ENCODE measurements around the gene PHYHIPL.
"Not testable (repeated sequence)": the region's sequence is repeated elsewhere in the genome, so short reads cannot be mapped to it uniquely, and the experiment has no call there.

The PHYHIPL gene

DNA sequence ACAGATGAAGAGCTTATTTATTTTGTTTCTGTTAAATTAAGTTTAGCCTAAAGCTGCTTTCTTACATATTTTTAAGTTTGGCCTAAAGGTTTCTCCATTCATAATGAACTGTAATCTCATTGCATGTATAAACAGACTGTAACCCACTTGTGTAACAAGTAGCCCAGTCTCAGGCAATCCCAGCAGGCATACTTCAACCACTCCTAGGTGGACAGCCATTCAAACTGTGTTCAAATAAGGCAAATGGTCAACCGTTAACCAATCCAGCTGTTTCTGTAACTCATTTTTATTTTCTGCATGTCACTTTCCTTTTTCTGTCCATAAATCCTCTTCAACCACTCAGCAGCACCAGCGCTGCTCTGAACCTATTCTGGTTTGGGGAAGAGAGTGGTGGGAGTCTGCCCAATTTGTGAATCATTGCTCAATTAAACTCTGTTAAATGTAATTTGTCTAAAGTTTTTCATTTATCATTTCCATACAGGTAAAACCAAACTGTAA is 35.9 kb downstream of the PHYHIPL start:
- no peak for DNase-seq

DNA sequence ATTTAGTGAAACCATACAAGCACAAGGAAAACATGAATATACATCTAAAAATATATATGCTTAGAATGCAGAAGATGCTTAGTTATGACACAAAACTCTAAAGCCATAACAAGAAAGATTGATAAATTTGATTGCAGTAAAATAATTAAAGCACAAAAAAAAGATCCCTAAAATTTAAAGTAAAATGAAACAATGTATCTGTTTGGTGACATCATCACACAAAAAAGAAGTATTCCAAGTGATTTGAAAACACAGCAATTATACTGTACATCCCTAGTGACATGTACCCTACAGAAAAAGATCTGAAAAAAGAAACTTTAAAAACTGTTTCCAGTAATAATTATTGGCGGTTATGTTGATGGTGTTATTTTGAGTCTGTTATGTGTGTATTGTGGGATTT is 37.7 kb downstream of the PHYHIPL start:
- DNase-seq, result no peak

DNA sequence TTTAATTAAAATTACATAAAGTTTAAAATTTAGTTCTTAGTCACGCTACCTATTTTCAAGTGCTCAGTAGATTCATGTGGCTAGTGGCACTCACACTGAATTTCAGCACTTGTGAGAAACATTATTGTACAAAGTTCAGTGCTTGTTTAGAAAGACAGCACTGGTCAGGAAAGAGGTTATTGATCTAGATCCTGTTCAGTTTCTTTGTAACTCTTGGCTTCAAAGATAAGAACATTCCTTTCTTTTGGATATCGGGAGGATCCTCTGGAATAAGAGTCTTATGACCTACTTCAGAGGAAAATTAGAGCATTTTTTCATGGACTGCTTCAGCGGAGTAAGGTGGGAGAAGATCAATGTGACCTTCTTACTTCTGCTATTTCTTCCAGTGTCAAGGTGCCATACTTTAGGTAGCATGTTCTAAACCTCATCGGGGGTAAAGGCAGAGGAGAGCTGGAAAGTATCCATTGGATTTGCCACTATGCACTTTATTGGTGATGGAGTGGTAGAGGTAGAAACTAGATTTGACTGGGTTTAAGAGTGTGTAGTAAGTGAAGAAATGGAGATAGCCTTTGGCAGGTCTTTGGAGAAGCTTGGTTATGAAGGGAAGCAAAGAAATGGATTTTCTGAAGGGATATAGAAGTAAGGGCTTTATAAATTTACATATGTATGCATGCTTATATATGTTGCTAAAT is 39.9 kb downstream of the PHYHIPL start:
- DNase-seq, result no peak

DNA sequence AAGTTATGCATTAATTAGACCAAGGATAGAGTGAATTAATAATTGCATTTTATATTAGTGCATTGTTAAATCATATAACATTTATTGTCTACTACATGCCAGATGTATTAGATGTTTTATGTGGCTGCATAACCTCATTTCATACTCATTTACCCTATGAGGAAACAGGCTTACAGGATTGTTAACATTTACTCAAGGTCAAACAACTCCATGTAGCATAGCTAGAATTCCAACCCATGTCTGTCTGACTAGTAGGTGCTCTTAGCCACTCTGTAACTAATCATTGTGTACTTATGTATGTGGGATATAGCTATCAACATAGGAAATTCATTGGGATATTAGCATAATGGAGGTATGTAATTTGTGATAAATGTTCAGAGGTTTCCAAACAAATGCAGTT is 46.3 kb downstream of the PHYHIPL start:
- no peak for DNase-seq

GRCh38 chr10:59223597-59223996 is 47.2 kb downstream of the PHYHIPL start:
- DNase-seq, result not testable (repeated sequence)

GRCh38 chr10:59225211-59225610 is 48.8 kb downstream of the PHYHIPL start:
- no peak for DNase-seq

DNA sequence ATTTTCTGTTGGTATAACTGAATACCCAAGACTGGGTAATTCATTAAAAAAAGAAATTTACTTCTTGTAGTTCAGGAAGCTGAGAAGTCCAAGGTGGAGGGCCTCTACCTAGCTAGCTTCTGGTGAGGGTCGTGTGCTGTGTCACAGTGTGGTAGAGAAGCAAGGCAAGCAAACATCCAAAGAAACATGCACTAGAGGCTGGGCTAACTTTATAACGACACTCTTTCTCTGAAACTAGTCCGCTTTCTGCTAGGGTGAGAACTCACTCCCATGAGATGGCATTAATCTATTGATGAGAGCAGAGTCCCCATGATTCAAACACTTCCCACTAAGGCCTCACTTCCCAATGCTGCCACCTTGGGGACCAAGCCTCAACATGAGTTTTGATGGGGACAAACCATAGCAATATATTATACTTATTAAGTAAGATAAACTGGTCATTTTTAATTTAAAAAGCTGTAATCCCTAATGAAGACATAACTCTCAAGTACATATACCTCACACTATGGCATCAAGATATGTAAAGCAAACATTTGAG is 50.8 kb downstream of the PHYHIPL start:
- no peak for DNase-seq

- DNase-seq, result no peak
Measured at GRCh38 chr10:59229441-59229840, 53.0 kb downstream of the PHYHIPL start.

GRCh38 chr10:59234194-59234593 is 57.8 kb downstream of the PHYHIPL start:
- DNase-seq, result no peak

GRCh38 chr10:59234816-59235429 is 58.5 kb downstream of the PHYHIPL start:
- DNase-seq, result peak; percentile 3

DNA sequence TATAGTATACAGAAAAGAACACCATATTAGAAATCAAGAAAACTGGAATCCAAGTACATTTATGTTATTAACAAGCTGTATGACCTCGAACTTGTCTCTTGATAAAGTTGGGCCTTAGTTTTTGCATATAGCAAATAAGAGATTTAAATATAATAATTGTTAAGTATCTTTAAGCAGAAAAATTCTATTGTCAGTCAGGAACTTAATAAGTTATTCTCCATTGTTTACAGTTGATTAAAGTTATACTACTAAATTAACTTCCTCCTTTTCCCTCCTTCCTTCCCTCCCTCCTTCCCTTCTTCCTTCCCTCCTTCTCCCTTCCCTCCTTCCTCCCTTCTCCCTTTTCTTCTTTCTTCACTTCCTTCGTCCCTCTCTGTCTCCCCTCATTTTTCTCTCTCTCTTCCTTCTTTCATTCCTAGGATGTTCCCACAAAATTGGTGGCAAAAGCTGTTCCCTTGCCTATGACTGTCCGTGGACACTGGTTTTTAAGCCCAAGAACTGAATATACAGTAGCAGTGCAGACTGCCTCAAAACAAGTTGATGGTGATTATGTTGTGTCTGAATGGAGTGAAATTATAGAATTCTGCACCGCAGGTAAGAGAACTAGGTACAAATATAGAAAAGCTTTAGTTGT is 59.7 kb downstream of the PHYHIPL start:
- DNase-seq, result no peak

DNA sequence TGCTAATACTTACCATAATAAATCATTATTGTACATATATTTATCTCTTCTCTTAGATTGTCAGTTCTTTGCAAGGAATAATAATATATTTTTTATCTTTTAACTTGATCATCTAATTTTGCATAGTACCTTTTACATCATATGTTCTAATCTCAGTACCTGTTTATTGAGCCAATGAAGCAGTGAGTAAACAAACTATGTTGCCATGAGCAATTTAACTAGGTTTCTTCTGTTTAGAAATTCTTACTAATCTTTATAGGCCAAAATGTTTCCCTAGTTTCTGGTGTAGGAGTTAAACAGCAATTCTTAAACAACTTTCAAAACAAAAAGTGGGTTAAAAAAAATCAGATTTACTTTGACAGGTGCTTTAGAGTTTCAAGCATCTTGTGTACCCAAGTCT is 61.3 kb downstream of the PHYHIPL start:
- no peak for DNase-seq

GRCh38 chr10:59239108-59239507 is 62.7 kb downstream of the PHYHIPL start:
- DNase-seq, result not testable (repeated sequence)

- DNase-seq, result peak; percentile 23
Measured at GRCh38 chr10:59240582-59241183, 64.2 kb downstream of the PHYHIPL start.

DNA sequence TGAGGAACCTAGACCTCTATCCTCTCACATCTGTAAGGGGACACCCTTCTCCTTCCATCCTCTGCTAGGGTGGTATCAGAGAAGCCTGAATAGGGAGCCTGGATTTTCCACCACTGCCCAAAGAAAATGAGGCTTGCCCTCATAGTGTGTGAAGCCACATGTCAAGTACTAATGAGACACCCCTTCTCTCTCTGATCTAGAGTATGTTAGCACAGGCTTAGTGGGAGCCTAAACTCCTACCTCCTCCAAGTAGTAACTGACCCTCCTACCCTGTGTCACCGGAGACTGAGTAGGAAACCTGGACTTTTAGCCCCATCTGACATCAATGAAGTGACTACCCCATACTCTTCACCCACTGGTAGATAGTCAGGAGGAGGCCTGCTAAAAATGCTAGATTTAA is 65.6 kb downstream of the PHYHIPL start:
- DNase-seq, result no peak

DNA sequence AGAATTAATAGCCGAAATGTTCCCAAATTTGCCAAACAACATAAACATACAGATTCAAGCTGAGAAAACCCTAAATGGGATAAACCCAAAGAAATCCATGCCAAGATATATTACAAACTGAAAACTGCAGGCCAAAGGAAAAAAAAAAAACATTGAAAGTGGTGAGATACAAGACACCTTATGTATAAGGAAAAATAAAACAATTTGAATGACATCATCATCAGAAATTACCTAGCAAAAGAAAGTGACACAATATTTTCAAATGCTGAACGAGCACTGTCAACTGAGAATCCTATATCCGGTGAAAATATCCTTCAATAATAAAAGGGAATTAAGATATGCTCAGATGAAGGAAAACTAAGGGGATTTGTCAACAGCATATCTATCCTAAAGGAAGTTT is 66.5 kb downstream of the PHYHIPL start:
- DNase-seq, result no peak

DNA sequence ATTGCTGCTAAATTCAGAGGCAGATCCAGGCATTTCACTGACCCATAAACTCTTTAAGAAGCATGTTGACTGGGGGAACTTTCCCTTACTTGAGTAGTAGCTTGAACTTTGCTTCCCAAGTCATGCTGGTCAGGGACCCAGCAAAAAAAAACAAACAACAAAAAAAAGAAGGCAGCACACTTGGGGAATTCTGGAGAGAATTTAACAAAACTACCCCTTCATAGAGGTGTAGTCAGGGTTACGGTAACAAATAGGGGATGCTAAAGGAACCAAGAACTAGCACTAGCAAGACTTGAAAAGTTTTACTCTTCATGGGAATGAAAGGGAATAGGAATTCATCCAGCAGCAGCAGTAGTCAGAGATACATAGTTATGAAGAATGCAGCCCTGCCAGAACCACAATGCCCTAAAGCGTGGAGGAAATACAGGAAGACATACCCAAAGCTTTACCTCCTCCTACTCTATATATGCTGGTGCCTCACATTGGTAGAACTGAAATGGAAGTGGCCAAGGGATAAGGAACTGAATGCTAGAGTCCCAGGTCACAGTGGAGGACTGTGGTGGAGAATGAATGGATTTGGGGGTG is 67.3 kb downstream of the PHYHIPL start:
- no peak for DNase-seq

DNA sequence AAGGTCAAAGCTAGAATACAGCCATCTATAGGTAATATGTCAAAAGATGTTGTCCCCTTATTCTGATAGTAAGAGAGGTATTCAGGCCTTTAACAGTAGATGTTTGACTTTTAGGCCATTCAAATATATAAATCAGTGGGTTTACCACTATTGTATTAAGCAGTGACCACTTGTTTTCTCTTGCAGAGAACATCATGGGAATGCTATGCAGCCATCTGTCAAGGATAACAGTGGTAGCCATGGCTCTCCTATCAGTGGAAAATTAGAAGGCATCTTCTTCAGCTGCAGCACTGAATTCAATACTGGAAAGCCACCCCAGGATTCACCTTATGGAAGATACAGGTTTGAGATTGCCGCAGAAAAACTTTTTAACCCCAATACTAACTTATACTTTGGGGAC is 68.4 kb downstream of the PHYHIPL start:
- DNase-seq, result no peak

- DNase-seq, result no peak
Measured at GRCh38 chr10:59245686-59246085, 69.2 kb downstream of the PHYHIPL start.

- no peak for DNase-seq
Measured at GRCh38 chr10:59252491-59252890, 76.0 kb downstream of the PHYHIPL start.

DNA sequence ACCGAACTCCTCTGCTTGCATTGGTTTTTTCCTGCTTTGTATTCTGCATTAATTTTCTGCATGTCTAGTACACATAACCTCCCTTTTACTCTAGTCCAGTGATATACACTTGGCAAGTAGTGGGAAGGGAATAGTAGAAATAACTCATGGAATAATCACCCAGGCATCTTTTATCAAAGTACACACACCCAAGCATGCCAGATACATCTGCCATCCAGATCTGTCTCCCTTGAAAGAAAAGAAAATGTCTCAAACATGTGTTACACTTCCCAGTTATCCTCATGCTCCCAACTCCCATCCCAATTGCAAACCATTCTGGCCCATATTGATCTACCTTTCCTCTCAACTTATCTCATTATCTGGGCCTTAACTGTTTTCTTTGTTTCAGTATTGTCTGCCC is 79.0 kb downstream of the PHYHIPL start:
- no peak for DNase-seq

DNA sequence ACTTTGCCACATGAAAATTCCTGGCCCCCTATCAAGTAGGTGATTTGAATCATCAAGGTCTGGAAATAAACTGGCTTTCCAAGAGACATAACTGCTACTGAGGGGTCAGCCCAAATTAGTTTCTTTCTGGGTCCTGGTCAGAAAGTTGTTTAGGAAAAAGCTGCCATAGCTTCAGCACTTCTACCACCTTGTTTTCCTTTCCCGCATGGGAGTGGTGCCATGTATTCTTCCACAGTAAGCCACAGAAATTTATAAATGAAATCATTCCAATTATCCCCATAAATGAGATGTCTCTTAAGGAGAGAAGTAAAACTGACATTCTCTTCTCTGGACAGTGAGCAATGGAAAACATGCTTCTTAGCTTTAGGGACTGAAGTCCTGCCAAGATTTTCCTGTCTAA is 80.8 kb downstream of the PHYHIPL start:
- no peak for DNase-seq

DNA sequence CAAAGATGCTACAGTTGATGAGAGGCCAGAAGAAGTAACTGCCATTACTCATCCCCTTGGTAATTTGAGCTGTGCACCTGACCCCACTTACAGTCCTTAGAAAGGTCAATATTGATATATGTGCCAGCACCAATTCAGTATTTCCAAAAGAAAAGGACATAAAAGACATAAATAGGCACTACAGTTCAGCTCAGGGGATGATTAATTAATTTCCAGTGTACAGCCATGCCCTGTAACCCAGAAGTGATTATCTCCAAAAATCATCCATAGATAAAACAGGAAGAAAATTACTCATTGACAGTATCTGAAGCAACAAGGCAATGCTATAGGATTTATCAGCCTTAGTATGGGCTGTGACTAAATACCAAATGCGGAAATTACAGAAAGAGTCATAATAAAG is 82.4 kb downstream of the PHYHIPL start:
- no peak for DNase-seq

Measured in amniotic stem cell (primary cell).